Measurements from ENCODE around the gene PPP2R5C.

PPP2R5C gene

GRCh38 chr14:101823066-101823465 is 61.6 kb downstream of the PPP2R5C start:
- DNase-seq (ENCODE audit: insufficient read length, low spot score) (no peak), FAIRE-seq (no peak)
- TF ChIP-seq TAF1 (IDR thresholded peaks at IDR 0.05; ENCODE audit: low read depth, low read length) (no peak), POLR2A (IDR thresholded peaks at IDR 0.05; ENCODE audit: low read depth, low read length) (no peak), SPI1 (IDR thresholded peaks at IDR 0.05; ENCODE audit: low read depth, low read length) (no peak)

GRCh38 chr14:101823511-101824120 is 62.1 kb downstream of the PPP2R5C start:
- peak; percentile 76 for TF ChIP-seq TAF1 (IDR thresholded peaks at IDR 0.05; ENCODE audit: low read depth, low read length)
- TF ChIP-seq POU2F2 (IDR thresholded peaks at IDR 0.05; ENCODE audit: low read depth, low read length): peak; percentile 76
- TF ChIP-seq POLR2A (IDR thresholded peaks at IDR 0.05; ENCODE audit: low read depth, low read length): peak; percentile 69; the same call in 1 of the 2 replicates
- no peak; the same call in 1 of the 2 replicates for TF ChIP-seq POLR2AphosphoS5 (IDR thresholded peaks at IDR 0.05; ENCODE audit: low read depth, low read length)
- no peak for DNase-seq (ENCODE audit: insufficient read length, low spot score)
- FAIRE-seq: peak; percentile 89

GRCh38 chr14:101824339-101824727 is 62.8 kb downstream of the PPP2R5C start:
- no peak for FAIRE-seq
- TF ChIP-seq PAX5 (IDR thresholded peaks at IDR 0.05; ENCODE audit: insufficient read depth, low read length, severe bottlenecking): no peak
- DNase-seq (ENCODE audit: insufficient read length, low spot score): no peak

GRCh38 chr14:101825797-101826196 is 64.3 kb downstream of the PPP2R5C start:
- TF ChIP-seq PAX5 (IDR thresholded peaks at IDR 0.05; ENCODE audit: insufficient read depth, low read length, severe bottlenecking): no peak
- TF ChIP-seq POLR2AphosphoS5 (IDR thresholded peaks at IDR 0.05; ENCODE audit: low read depth, low read length): 0 out of 2 replicates have a peak, but pooled peaks have one; percentile 52
- TF ChIP-seq SPI1 (IDR thresholded peaks at IDR 0.05; ENCODE audit: low read depth, low read length): 0 out of 2 replicates have a peak, but pooled peaks have one; percentile 26
- FAIRE-seq (peak; percentile 77), DNase-seq (ENCODE audit: insufficient read length, low spot score) (no peak)

- TF ChIP-seq SPI1 (IDR thresholded peaks at IDR 0.05; ENCODE audit: low read depth, low read length) (peak; percentile 54), PAX5 (IDR thresholded peaks at IDR 0.05; ENCODE audit: insufficient read depth, low read length, severe bottlenecking) (no peak), POLR2AphosphoS5 (IDR thresholded peaks at IDR 0.05; ENCODE audit: low read depth, low read length) (no peak), POLR2A (IDR thresholded peaks at IDR 0.05; ENCODE audit: low read depth, low read length) (no peak), POU2F2 (IDR thresholded peaks at IDR 0.05; ENCODE audit: low read depth, low read length) (no peak)
Observed at GRCh38 chr14:101826351-101826750, 64.8 kb downstream of the PPP2R5C start.

GRCh38 chr14:101827286-101827685 is 65.8 kb downstream of the PPP2R5C start:
- FAIRE-seq (no peak), DNase-seq (ENCODE audit: insufficient read length, low spot score) (no peak)
- TF ChIP-seq PAX5 (IDR thresholded peaks at IDR 0.05; ENCODE audit: insufficient read depth, low read length, severe bottlenecking): no peak
- TF ChIP-seq TAF1 (IDR thresholded peaks at IDR 0.05; ENCODE audit: low read depth, low read length): no peak
- TF ChIP-seq POLR2AphosphoS5 (IDR thresholded peaks at IDR 0.05; ENCODE audit: low read depth, low read length): 0 out of 2 replicates have a peak, but pooled peaks have one; percentile 25
- no peak for TF ChIP-seq SPI1 (IDR thresholded peaks at IDR 0.05; ENCODE audit: low read depth, low read length)

More at GRCh38 chr14:101826351-101826750, 64.8 kb downstream of the PPP2R5C start:
- FAIRE-seq (peak; percentile 50), DNase-seq (ENCODE audit: insufficient read length, low spot score) (no peak)

GRCh38 chr14:101828046-101828445 is 66.5 kb downstream of the PPP2R5C start:
- FAIRE-seq (no peak), DNase-seq (ENCODE audit: insufficient read length, low spot score) (no peak)
- no peak for TF ChIP-seq POLR2A (IDR thresholded peaks at IDR 0.05; ENCODE audit: low read depth, low read length)
- no peak for TF ChIP-seq TAF1 (IDR thresholded peaks at IDR 0.05; ENCODE audit: low read depth, low read length)
- no peak for TF ChIP-seq POU2F2 (IDR thresholded peaks at IDR 0.05; ENCODE audit: low read depth, low read length)
- no peak for TF ChIP-seq POLR2AphosphoS5 (IDR thresholded peaks at IDR 0.05; ENCODE audit: low read depth, low read length)
- no peak for TF ChIP-seq PAX5 (IDR thresholded peaks at IDR 0.05; ENCODE audit: insufficient read depth, low read length, severe bottlenecking)
- no peak for TF ChIP-seq SPI1 (IDR thresholded peaks at IDR 0.05; ENCODE audit: low read depth, low read length)

- DNase-seq (ENCODE audit: insufficient read length, low spot score) (no peak), FAIRE-seq (no peak)
- TF ChIP-seq PAX5 (IDR thresholded peaks at IDR 0.05; ENCODE audit: insufficient read depth, low read length, severe bottlenecking) (no peak), SPI1 (IDR thresholded peaks at IDR 0.05; ENCODE audit: low read depth, low read length) (no peak), TAF1 (IDR thresholded peaks at IDR 0.05; ENCODE audit: low read depth, low read length) (no peak), POLR2AphosphoS5 (IDR thresholded peaks at IDR 0.05; ENCODE audit: low read depth, low read length) (no peak), POU2F2 (IDR thresholded peaks at IDR 0.05; ENCODE audit: low read depth, low read length) (no peak), POLR2A (IDR thresholded peaks at IDR 0.05; ENCODE audit: low read depth, low read length) (no peak)
Observed at GRCh38 chr14:101830271-101830670, 68.8 kb downstream of the PPP2R5C start.

GRCh38 chr14:101833045-101833444 is 71.5 kb downstream of the PPP2R5C start:
- DNase-seq (ENCODE audit: insufficient read length, low spot score) (no peak), FAIRE-seq (no peak)
- no peak for TF ChIP-seq SPI1 (IDR thresholded peaks at IDR 0.05; ENCODE audit: low read depth, low read length)
- no peak for TF ChIP-seq PAX5 (IDR thresholded peaks at IDR 0.05; ENCODE audit: insufficient read depth, low read length, severe bottlenecking)
- TF ChIP-seq POU2F2 (IDR thresholded peaks at IDR 0.05; ENCODE audit: low read depth, low read length): no peak
- no peak for TF ChIP-seq TAF1 (IDR thresholded peaks at IDR 0.05; ENCODE audit: low read depth, low read length)
- TF ChIP-seq POLR2AphosphoS5 (IDR thresholded peaks at IDR 0.05; ENCODE audit: low read depth, low read length): no peak
- TF ChIP-seq POLR2A (IDR thresholded peaks at IDR 0.05; ENCODE audit: low read depth, low read length): no peak

GRCh38 chr14:101834397-101834796 is 72.9 kb downstream of the PPP2R5C start:
- no peak for TF ChIP-seq POLR2AphosphoS5 (IDR thresholded peaks at IDR 0.05; ENCODE audit: low read depth, low read length)
- TF ChIP-seq POLR2A (IDR thresholded peaks at IDR 0.05; ENCODE audit: low read depth, low read length): no peak
- TF ChIP-seq TAF1 (IDR thresholded peaks at IDR 0.05; ENCODE audit: low read depth, low read length): no peak
- TF ChIP-seq POU2F2 (IDR thresholded peaks at IDR 0.05; ENCODE audit: low read depth, low read length): no peak
- TF ChIP-seq SPI1 (IDR thresholded peaks at IDR 0.05; ENCODE audit: low read depth, low read length): no peak
- TF ChIP-seq PAX5 (IDR thresholded peaks at IDR 0.05; ENCODE audit: insufficient read depth, low read length, severe bottlenecking): no peak
- no peak for FAIRE-seq
- no peak for DNase-seq (ENCODE audit: insufficient read length, low spot score)
